HG03280 (cell line): ENCODE data around the gene SLC26A11.

Experiments
- ATAC-seq: cut with Tn5 transposase; IDR thresholded peaks from one replicate; pipeline ENCODE4 v1.9.1; 2021; ENCODE audit warnings: mild to moderate bottlenecking, moderate library complexity; ENCODE audit not compliant: unreplicated experiment

The SLC26A11 gene

GRCh38 chr17:80277751-80278671 is 57.8 kb downstream of the SLC26A11 start:
- ATAC-seq = no peak

- ATAC-seq = no peak
Measured at GRCh38 chr17:80279895-80280294, 59.7 kb downstream of the SLC26A11 start.

GRCh38 chr17:80281516-80281915 is 61.3 kb downstream of the SLC26A11 start:
- ATAC-seq = no peak

GRCh38 chr17:80283116-80283852 is 63.1 kb downstream of the SLC26A11 start:
- no peak for ATAC-seq

- ATAC-seq = no peak
Measured at GRCh38 chr17:80284631-80285030, 64.4 kb downstream of the SLC26A11 start.

GRCh38 chr17:80285237-80285920 is 65.2 kb downstream of the SLC26A11 start:
- ATAC-seq = no peak

- ATAC-seq = no peak
Measured at GRCh38 chr17:80286638-80286960, 66.4 kb downstream of the SLC26A11 start.

GRCh38 chr17:80287038-80287437 is 66.8 kb downstream of the SLC26A11 start:
- no peak for ATAC-seq

GRCh38 chr17:80287806-80288567 is 67.8 kb downstream of the SLC26A11 start:
- ATAC-seq = no peak

GRCh38 chr17:80289616-80290015 is 69.4 kb downstream of the SLC26A11 start:
- ATAC-seq = no peak

- no peak for ATAC-seq
Measured at GRCh38 chr17:80290156-80290555, 69.9 kb downstream of the SLC26A11 start.

- ATAC-seq = no peak
Measured at GRCh38 chr17:80291260-80291659, 71.0 kb downstream of the SLC26A11 start.

GRCh38 chr17:80291691-80292487 is 71.7 kb downstream of the SLC26A11 start:
- ATAC-seq = no peak

GRCh38 chr17:80292521-80292971 is 72.3 kb downstream of the SLC26A11 start:
- no peak for ATAC-seq

- no peak for ATAC-seq
Measured at GRCh38 chr17:80294210-80294609, 74.0 kb downstream of the SLC26A11 start.

GRCh38 chr17:80294653-80295052 is 74.4 kb downstream of the SLC26A11 start:
- ATAC-seq = no peak

GRCh38 chr17:80295146-80295545 is 74.9 kb downstream of the SLC26A11 start:
- ATAC-seq = no peak

- ATAC-seq = no peak
Measured at GRCh38 chr17:80295559-80295958, 75.3 kb downstream of the SLC26A11 start.

GRCh38 chr17:80296221-80296620 is 76.0 kb downstream of the SLC26A11 start:
- ATAC-seq = no peak

- no peak for ATAC-seq
Measured at GRCh38 chr17:80297996-80298560, 77.9 kb downstream of the SLC26A11 start.
